HFF-Myc (cell line): Measurements from ENCODE around the gene POM121.
"Not testable (repeated sequence)": the region's sequence is repeated elsewhere in the genome, so short reads cannot be mapped to it uniquely, and the experiment has no call there.

Experiments
- DNase-seq: peaks from one replicate; pipeline ENCODE4 v3.0.0-alpha.2; 2011; ENCODE audit warnings: low read depth; ENCODE audit errors: extremely low read depth
- H3K4me3 ChIP-seq: replicated peaks from 2 replicates; pipeline ENCODE4 v1.5.1; 2011; ENCODE audit warnings: low read depth, mild to moderate bottlenecking, control low read depth, low read length

Gene POM121

GRCh38 chr7:72995484-72995883 lies 70.6 kb downstream of the POM121 start:
- not testable (repeated sequence) for H3K4me3 ChIP-seq, DNase-seq

- DNase-seq = not testable (repeated sequence)
These were observed 72.6 kb downstream of the POM121 start for GRCh38 chr7:72997447-72997846.

GRCh38 chr7:72997887-72998468 lies 73.1 kb downstream of the POM121 start:
- not testable (repeated sequence) for DNase-seq, H3K4me3 ChIP-seq

More at GRCh38 chr7:72997447-72997846, 72.6 kb downstream of the POM121 start:
- not testable (repeated sequence) for H3K4me3 ChIP-seq
